HEK293 (cell line): ENCODE measurements around the gene MDGA2.

Experiments
- GLI4 ChIP-seq: fragments of 450-650 bp; formaldehyde crosslinking; IDR thresholded peaks from 2 replicates; pipeline ENCODE4 v1.5.1; 2016; ENCODE audit warnings: missing biosample characterization, missing genetic modification characterization
- KLF8 ChIP-seq: fragments of 450-650 bp; formaldehyde crosslinking; IDR thresholded peaks from 2 replicates; pipeline ENCODE4 v1.5.1; 2016; ENCODE audit warnings: missing biosample characterization, missing genetic modification characterization
- PRDM1 ChIP-seq: fragments of 450-650 bp; formaldehyde crosslinking; IDR thresholded peaks from 2 replicates; pipeline ENCODE4; 2016; ENCODE audit warnings: missing biosample characterization, missing genetic modification characterization
- SCRT2 ChIP-seq: fragments of 450-650 bp; formaldehyde crosslinking; IDR thresholded peaks from 2 replicates; pipeline ENCODE4 v1.5.1; 2016; ENCODE audit warnings: missing biosample characterization, missing genetic modification characterization
- ZBTB7A ChIP-seq: fragments of 450-650 bp; formaldehyde crosslinking; IDR thresholded peaks from 2 replicates; pipeline ENCODE4 v1.5.1; 2016; ENCODE audit warnings: low read depth, missing biosample characterization, missing genetic modification characterization
- ZNF394 ChIP-seq: fragments of 450-650 bp; formaldehyde crosslinking; IDR thresholded peaks from 2 replicates; pipeline ENCODE4 v1.5.1; 2016; ENCODE audit warnings: missing biosample characterization, missing genetic modification characterization, mild to moderate bottlenecking, moderate library complexity, borderline replicate concordance
- ZNF501 ChIP-seq: fragments of 450-650 bp; formaldehyde crosslinking; IDR thresholded peaks from 2 replicates; pipeline ENCODE4 v1.5.1; 2016; ENCODE audit warnings: missing biosample characterization, missing genetic modification characterization
- ZNF629 ChIP-seq: fragments of 450-650 bp; formaldehyde crosslinking; IDR thresholded peaks from 2 replicates; pipeline ENCODE4 v1.5.1; 2017; ENCODE audit warnings: missing biosample characterization, missing genetic modification characterization
- TF ChIP-seq, protein P1 (sequence below): fragments of 450-650 bp; formaldehyde crosslinking; IDR thresholded peaks from 2 replicates; pipeline ENCODE4 v1.5.1; 2016; ENCODE audit warnings: missing biosample characterization, missing genetic modification characterization

DNA sequence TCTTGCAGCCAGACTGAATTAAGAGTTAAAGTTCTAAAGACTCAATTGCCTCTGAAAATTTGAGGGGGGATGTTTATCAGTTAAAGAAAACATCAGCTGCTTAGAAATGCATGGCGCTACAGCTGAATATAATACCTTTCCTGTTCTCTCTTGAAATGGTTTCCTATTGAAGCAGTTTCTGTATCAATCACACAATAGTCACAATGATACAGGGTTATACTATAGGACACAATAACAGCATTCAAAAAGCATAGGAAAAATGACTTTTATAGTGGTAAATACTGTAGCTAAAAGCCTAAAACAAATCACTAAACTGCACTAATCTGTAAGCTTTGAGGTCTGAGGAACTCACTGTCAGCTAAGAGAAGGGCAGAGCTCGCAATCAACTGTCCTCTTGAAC, 15.2 kb downstream of the MDGA2 start:
- TF ChIP-seq, protein P1, sequence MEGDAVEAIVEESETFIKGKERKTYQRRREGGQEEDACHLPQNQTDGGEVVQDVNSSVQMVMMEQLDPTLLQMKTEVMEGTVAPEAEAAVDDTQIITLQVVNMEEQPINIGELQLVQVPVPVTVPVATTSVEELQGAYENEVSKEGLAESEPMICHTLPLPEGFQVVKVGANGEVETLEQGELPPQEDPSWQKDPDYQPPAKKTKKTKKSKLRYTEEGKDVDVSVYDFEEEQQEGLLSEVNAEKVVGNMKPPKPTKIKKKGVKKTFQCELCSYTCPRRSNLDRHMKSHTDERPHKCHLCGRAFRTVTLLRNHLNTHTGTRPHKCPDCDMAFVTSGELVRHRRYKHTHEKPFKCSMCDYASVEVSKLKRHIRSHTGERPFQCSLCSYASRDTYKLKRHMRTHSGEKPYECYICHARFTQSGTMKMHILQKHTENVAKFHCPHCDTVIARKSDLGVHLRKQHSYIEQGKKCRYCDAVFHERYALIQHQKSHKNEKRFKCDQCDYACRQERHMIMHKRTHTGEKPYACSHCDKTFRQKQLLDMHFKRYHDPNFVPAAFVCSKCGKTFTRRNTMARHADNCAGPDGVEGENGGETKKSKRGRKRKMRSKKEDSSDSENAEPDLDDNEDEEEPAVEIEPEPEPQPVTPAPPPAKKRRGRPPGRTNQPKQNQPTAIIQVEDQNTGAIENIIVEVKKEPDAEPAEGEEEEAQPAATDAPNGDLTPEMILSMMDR (tag by site-specific recombination): no peak
- TF ChIP-seq GLI4 (no peak), ZNF629 (tag by site-specific recombination) (no peak), ZNF501 (tag by site-specific recombination) (no peak), ZNF394 (tag by site-specific recombination) (no peak), KLF8 (tag by site-specific recombination) (no peak), PRDM1 (no peak), SCRT2 (no peak), ZBTB7A (tag by site-specific recombination) (no peak)
